SU-DHL-6 (cell line): Measurements from ENCODE around the gene PLIN4.

Source experiments
- EZH2phosphoT487 ChIP-seq: fragments of 200-600 bp; sonication (generic), shearing (Covaris generic); conservative IDR thresholded peaks from 2 replicates; pipeline ENCODE4 v1.6.1; 2018; ENCODE audit warnings: mild to moderate bottlenecking, antibody characterized with exemption, low read length, moderate library complexity, mixed read lengths
- TF ChIP-seq, protein P1 (sequence below): fragments of 200-600 bp; sonication (generic); IDR thresholded peaks from one replicate; pipeline ENCODE4 v1.5.1; 2017; ENCODE audit warnings: antibody characterized with exemption, mild to moderate bottlenecking, low read length, moderate library complexity; ENCODE audit not compliant: insufficient read depth, poor library complexity, severe bottlenecking

DNA sequence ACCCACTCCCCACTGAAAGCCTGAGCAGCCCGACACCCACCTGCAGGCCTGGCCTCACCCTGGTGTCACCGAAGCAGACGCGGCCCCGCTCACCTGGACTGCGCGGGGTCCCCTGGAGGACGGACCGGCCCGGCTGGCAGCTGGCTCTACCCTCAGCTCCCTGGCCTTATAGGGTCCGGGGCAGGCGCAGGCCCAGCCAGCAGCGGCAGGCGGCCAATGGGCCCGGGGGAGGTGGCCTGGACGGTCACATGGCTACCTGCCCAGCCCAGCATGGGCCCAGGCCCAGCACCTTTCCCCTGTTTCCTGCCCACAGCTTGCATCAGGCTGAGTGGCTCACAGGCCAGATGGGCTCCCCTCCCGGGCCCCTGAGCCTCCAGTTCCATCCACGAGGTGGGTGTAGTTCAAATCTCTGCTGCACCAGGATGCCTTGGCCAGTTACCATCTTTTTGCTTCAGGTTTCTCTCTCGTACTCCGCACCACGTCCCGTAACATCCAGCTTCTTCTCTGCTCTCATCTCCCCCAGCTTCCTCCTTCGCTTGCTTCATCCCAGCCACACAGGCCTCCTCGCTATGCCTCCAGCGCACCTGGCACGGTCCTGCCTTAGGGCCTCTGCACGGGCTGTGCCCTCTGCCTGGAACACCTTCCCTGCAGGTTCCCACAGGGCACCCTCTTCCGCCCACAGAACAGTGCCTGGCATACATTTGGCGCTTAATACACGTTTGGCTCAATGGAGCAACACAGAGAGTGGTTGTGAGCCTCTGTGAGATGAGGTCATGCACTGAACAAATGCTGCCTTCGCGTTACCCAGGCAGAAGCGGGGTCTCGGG is at the start of gene PLIN4:
- TF ChIP-seq, protein P1, sequence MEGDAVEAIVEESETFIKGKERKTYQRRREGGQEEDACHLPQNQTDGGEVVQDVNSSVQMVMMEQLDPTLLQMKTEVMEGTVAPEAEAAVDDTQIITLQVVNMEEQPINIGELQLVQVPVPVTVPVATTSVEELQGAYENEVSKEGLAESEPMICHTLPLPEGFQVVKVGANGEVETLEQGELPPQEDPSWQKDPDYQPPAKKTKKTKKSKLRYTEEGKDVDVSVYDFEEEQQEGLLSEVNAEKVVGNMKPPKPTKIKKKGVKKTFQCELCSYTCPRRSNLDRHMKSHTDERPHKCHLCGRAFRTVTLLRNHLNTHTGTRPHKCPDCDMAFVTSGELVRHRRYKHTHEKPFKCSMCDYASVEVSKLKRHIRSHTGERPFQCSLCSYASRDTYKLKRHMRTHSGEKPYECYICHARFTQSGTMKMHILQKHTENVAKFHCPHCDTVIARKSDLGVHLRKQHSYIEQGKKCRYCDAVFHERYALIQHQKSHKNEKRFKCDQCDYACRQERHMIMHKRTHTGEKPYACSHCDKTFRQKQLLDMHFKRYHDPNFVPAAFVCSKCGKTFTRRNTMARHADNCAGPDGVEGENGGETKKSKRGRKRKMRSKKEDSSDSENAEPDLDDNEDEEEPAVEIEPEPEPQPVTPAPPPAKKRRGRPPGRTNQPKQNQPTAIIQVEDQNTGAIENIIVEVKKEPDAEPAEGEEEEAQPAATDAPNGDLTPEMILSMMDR, result no peak
- TF ChIP-seq EZH2phosphoT487, result no peak
